Measurements from ENCODE around the gene CHST15. TPM values are rescaled to one million over a fixed set of nuclear protein-coding genes. Genes with fewer than 3 reads are reported as not detected.

The CHST15 gene
- total and polyA plus RNA-seq, 11 donors = 0.88 to 27.1 (median 4.1) TPM

- Histone ChIP-seq H3K4me1 (peaks cover 5 to 36% (median 19%) of the 10 kb centered on the region in 12 donors), H3K4me3 (no peak overlapping the region), H3K9me3 (no peaks in the 10 kb centered on the region), H3K27ac (peak overlapping the region in 8 of 12 donors; percentile 29 to 71 (median 58)), H3K27me3 (no peaks in the 10 kb centered on the region), H3K36me3 (no peaks in the 10 kb centered on the region)
- ATAC-seq (peak; percentile 59 to 94 (median 78)), DNase-seq (peak; percentile 73 to 83 (median 79))
- intact Hi-C loops (cut with DNase I) = loop anchor here in 1 of 10 donors (5.0 kb wide), 1 partner anchor 32 kb away; no protein-coding TSS in a partner anchor
- WGBS, 4 donors = 48 to 68% (median 54%) methylated on average over 11 of the region's 11 CpGs
- TF ChIP-seq CTCF (IDR thresholded peaks at IDR 0.05) (no peak), POLR2A (IDR thresholded peaks at IDR 0.05) (no peak)
Observed at GRCh38 chr10:124119946-124120345, 26.5 kb upstream of the CHST15 start.

- H3K27me3 ChIP-seq = no peaks in the 10 kb centered on the region
- WGBS, 4 donors = 52 to 86% (median 74%) methylated on average over 3 to 4 of the region's 4 CpGs
- no peaks in the 10 kb centered on the region for H3K36me3 ChIP-seq
- no peak overlapping the region for H3K4me3 ChIP-seq
- no peak for TF ChIP-seq CTCF (IDR thresholded peaks at IDR 0.05)
- TF ChIP-seq POLR2A (IDR thresholded peaks at IDR 0.05) = no peak
- DNase-seq (no peak), ATAC-seq (no peak)
- peaks cover 5 to 33% (median 19%) of the 10 kb centered on the region in 12 donors for H3K4me1 ChIP-seq
- H3K27ac ChIP-seq = peak overlapping the region in 11 of 12 donors; percentile 22 to 71 (median 54)
- intact Hi-C loops (cut with DNase I) = loop anchor here in 1 of 10 donors (5.0 kb wide), 1 partner anchor 33 kb away; no protein-coding TSS in a partner anchor
- no peaks in the 10 kb centered on the region for H3K9me3 ChIP-seq
Observed at GRCh38 chr10:124119216-124119615, 25.8 kb upstream of the CHST15 start.

GRCh38 chr10:124117833-124118232 is 24.4 kb upstream of the CHST15 start:
- no peak overlapping the region for H3K27ac ChIP-seq
- WGBS, 4 donors = 85 to 91% (median 89%) methylated on average over 6 of the region's 6 CpGs
- ATAC-seq = no peak

GRCh38 chr10:124117511-124117785 is 24.1 kb upstream of the CHST15 start:
- peak overlapping the region in 2 of 12 donors; percentile 1 to 32 for H3K27ac ChIP-seq
- DNase-seq (no peak), ATAC-seq (no peak)
- H3K4me1 ChIP-seq = peaks cover 5 to 33% (median 17%) of the 10 kb centered on the region in 12 donors
- H3K4me3 ChIP-seq = no peak overlapping the region
- no peaks in the 10 kb centered on the region for H3K27me3 ChIP-seq
- H3K36me3 ChIP-seq = no peaks in the 10 kb centered on the region
- WGBS, 4 donors = 94 to 99% (median 96%) methylated on average over 5 of the region's 5 CpGs
- no peaks in the 10 kb centered on the region for H3K9me3 ChIP-seq
- TF ChIP-seq POLR2A (IDR thresholded peaks at IDR 0.05) (no peak), CTCF (IDR thresholded peaks at IDR 0.05) (no peak)
- intact Hi-C loops (cut with DNase I) = loop anchor here in 1 of 10 donors (5.0 kb wide), 1 partner anchor 35 kb away; no protein-coding TSS in a partner anchor

More at GRCh38 chr10:124117833-124118232, 24.4 kb upstream of the CHST15 start:
- Histone ChIP-seq H3K4me3 (no peak overlapping the region), H3K36me3 (no peaks in the 10 kb centered on the region), H3K4me1 (peaks cover 5 to 33% (median 17%) of the 10 kb centered on the region in 12 donors), H3K27me3 (no peaks in the 10 kb centered on the region), H3K9me3 (no peaks in the 10 kb centered on the region)
- TF ChIP-seq CTCF (IDR thresholded peaks at IDR 0.05) (no peak), POLR2A (IDR thresholded peaks at IDR 0.05) (no peak)
- intact Hi-C loops (cut with DNase I) = loop anchor here in 1 of 10 donors (5.0 kb wide), 1 partner anchor 34 kb away; no protein-coding TSS in a partner anchor
- no peak for DNase-seq
